GM12891 (cell line): ENCODE results near the gene PCDHGC3.

Source experiments
- PAX5 ChIP-seq: IDR thresholded peaks from 2 replicates; pipeline ENCODE4 v1.6.1; 2011; ENCODE audit warnings: low read length, moderate library complexity, mild to moderate bottlenecking; ENCODE audit not compliant: insufficient read depth, severe bottlenecking
- POLR2A ChIP-seq: IDR thresholded peaks from 2 replicates; pipeline ENCODE4 v1.6.1; 2011; ENCODE audit warnings: low read depth, low read length, control low read depth
- POLR2AphosphoS5 ChIP-seq: IDR thresholded peaks from 2 replicates; pipeline ENCODE4 v1.6.1; 2011; ENCODE audit warnings: low read depth, low read length, control low read depth
- POU2F2 ChIP-seq: IDR thresholded peaks from 2 replicates; pipeline ENCODE4 v1.6.1; 2011; ENCODE audit warnings: low read depth, mild to moderate bottlenecking, control low read depth, low read length, moderate library complexity
- SPI1 ChIP-seq: IDR thresholded peaks from 2 replicates; pipeline ENCODE4 v1.6.1; 2011; ENCODE audit warnings: low read depth, low read length, control low read depth
- TAF1 ChIP-seq: IDR thresholded peaks from 2 replicates; pipeline ENCODE4 v1.6.1; 2011; ENCODE audit warnings: low read depth, low read length, control low read depth

DNA sequence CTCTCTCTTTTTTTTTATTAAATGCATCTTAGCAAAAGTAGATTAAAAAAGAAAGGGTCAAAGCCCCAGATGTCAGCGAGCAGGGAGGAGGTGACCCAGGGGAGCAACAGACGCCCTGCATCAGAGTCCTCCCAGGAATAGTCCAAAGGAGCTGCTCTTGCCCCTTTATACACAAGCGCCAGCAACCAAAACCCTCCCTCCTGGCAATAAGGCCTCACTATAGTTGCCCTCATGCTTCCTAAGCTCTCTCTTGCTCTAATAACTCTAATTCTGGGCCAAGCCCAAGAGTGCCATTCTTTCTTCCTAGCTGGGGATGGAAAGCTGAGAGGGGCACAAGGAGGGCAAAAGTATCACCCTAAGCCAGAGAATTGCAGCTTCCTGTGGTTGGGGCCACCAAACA is 39.4 kb downstream of the PCDHGC3 start:
- TF ChIP-seq POLR2AphosphoS5, result no peak
- TF ChIP-seq POLR2A, result no peak
- TF ChIP-seq TAF1, result no peak
- TF ChIP-seq POU2F2, result no peak
- no peak for TF ChIP-seq PAX5
- no peak for TF ChIP-seq SPI1
